GM21360 (cell line): Measurements from ENCODE around the gene CNPY1.
A peak's percentile ranks its signal among the peaks of the same experiment; 100 is the strongest.
"Not testable (repeated sequence)": the region's sequence is repeated elsewhere in the genome, so short reads cannot be mapped to it uniquely, and the experiment has no call there.

Experiments used
- ATAC-seq: cut with Tn5 transposase; IDR thresholded peaks from one replicate; pipeline ENCODE4 v1.9.1; 2021; ENCODE audit warnings: mild to moderate bottlenecking, moderate library complexity; ENCODE audit not compliant: unreplicated experiment

CNPY1 gene

GRCh38 chr7:155534691-155535090, 11.7 kb downstream of the CNPY1 start:
- no peak for ATAC-seq

- peak; percentile 57 for ATAC-seq
These were observed 12.3 kb downstream of the CNPY1 start for GRCh38 chr7:155533827-155534690.

GRCh38 chr7:155533120-155533826, 13.1 kb downstream of the CNPY1 start:
- ATAC-seq: no peak

- ATAC-seq: no peak
These were observed 13.6 kb downstream of the CNPY1 start for GRCh38 chr7:155532792-155533119.

- no peak for ATAC-seq
These were observed 14.7 kb downstream of the CNPY1 start for GRCh38 chr7:155531681-155532080.

GRCh38 chr7:155530601-155531000, 15.8 kb downstream of the CNPY1 start:
- ATAC-seq: no peak

GRCh38 chr7:155529845-155530244, 16.5 kb downstream of the CNPY1 start:
- no peak for ATAC-seq

GRCh38 chr7:155529346-155529745, 17.0 kb downstream of the CNPY1 start:
- ATAC-seq: no peak

GRCh38 chr7:155527664-155528063, 18.7 kb downstream of the CNPY1 start:
- no peak for ATAC-seq

GRCh38 chr7:155526225-155526624, 20.1 kb downstream of the CNPY1 start:
- no peak for ATAC-seq

- no peak for ATAC-seq
These were observed 22.3 kb downstream of the CNPY1 start for GRCh38 chr7:155524018-155524556.

- ATAC-seq: no peak
These were observed 23.1 kb downstream of the CNPY1 start for GRCh38 chr7:155523168-155523675.

GRCh38 chr7:155521743-155522398, 24.5 kb downstream of the CNPY1 start:
- ATAC-seq: no peak

- ATAC-seq: no peak
These were observed 25.2 kb downstream of the CNPY1 start for GRCh38 chr7:155521007-155521742.

- ATAC-seq: no peak
These were observed 26.2 kb downstream of the CNPY1 start for GRCh38 chr7:155520114-155520513.

- not testable (repeated sequence) for ATAC-seq
These were observed 27.0 kb downstream of the CNPY1 start for GRCh38 chr7:155519358-155519757.

GRCh38 chr7:155518633-155519032, 27.7 kb downstream of the CNPY1 start:
- no peak for ATAC-seq

- ATAC-seq: no peak
These were observed 28.4 kb downstream of the CNPY1 start for GRCh38 chr7:155517969-155518368.

- no peak for ATAC-seq
These were observed 28.9 kb downstream of the CNPY1 start for GRCh38 chr7:155517452-155517851.

- no peak for ATAC-seq
These were observed 29.9 kb downstream of the CNPY1 start for GRCh38 chr7:155516466-155516865.

GRCh38 chr7:155515318-155515717, 31.0 kb downstream of the CNPY1 start:
- ATAC-seq: no peak
